ENCODE measurements around the gene ZSWIM1. TPM values are rescaled to one million over a fixed set of nuclear protein-coding genes. Genes with fewer than 3 reads are reported as not detected.

The ZSWIM1 gene
- 11.5 and 13.7 TPM in 2 replicates for total RNA-seq (2014; rRNA removed; shearing (Covaris generic))
- 12.5 and 14.3 TPM in 2 replicates for polyA plus RNA-seq (2015; cell fraction: cytosol; rRNA removed)
- 5.4 and 9.3 TPM in 2 replicates for polyA plus RNA-seq (2015; cell fraction: nucleus; rRNA removed)

- peak; percentile 100 for DNase-seq (ENCODE audit: low read depth, low spot score)
- in situ Hi-C loops (cut with HindIII; ENCODE audit: low pct_unique_long_range_greater_than_20kb, low sequenced_read_pairs), result no loop called here
Observed at GRCh38 chr20:45880988-45881788, at the start of gene ZSWIM1. Gene ZSWIM1 (plus strand): TSS chr20:45881227. CDS start chr20:45882593, 1,366 bp downstream.

GRCh38 chr20:45832619-45833018 is 48.4 kb upstream of the ZSWIM1 start:
- DNase-seq (ENCODE audit: low read depth, low spot score), result no peak
- in situ Hi-C loops (cut with HindIII; ENCODE audit: low pct_unique_long_range_greater_than_20kb, low sequenced_read_pairs), result no loop called here

- peak; percentile 77 for DNase-seq (ENCODE audit: low read depth, low spot score)
- in situ Hi-C loops (cut with HindIII; ENCODE audit: low pct_unique_long_range_greater_than_20kb, low sequenced_read_pairs), result no loop called here
Observed at GRCh38 chr20:45833030-45833882, 47.8 kb upstream of the ZSWIM1 start, which contains the start of gene SNX21. Gene SNX21 (plus strand): TSS chr20:45833799. CDS start chr20:45833920, 121 bp downstream.

- in situ Hi-C loops (cut with HindIII; ENCODE audit: low pct_unique_long_range_greater_than_20kb, low sequenced_read_pairs), result no loop called here
- peak; percentile 60 for DNase-seq (ENCODE audit: low read depth, low spot score)
Observed at GRCh38 chr20:45833883-45834796, 46.9 kb upstream of the ZSWIM1 start.

- in situ Hi-C loops (cut with HindIII; ENCODE audit: low pct_unique_long_range_greater_than_20kb, low sequenced_read_pairs), result no loop called here
- DNase-seq (ENCODE audit: low read depth, low spot score), result no peak
Observed at GRCh38 chr20:45834797-45835161, 46.2 kb upstream of the ZSWIM1 start.

GRCh38 chr20:45835329-45835765 is 45.7 kb upstream of the ZSWIM1 start:
- DNase-seq (ENCODE audit: low read depth, low spot score), result no peak
- in situ Hi-C loops (cut with HindIII; ENCODE audit: low pct_unique_long_range_greater_than_20kb, low sequenced_read_pairs), result no loop called here

GRCh38 chr20:45835825-45836224 is 45.2 kb upstream of the ZSWIM1 start:
- in situ Hi-C loops (cut with HindIII; ENCODE audit: low pct_unique_long_range_greater_than_20kb, low sequenced_read_pairs), result no loop called here
- no peak for DNase-seq (ENCODE audit: low read depth, low spot score)

GRCh38 chr20:45836841-45837240 is 44.2 kb upstream of the ZSWIM1 start:
- in situ Hi-C loops (cut with HindIII; ENCODE audit: low pct_unique_long_range_greater_than_20kb, low sequenced_read_pairs), result no loop called here
- no peak for DNase-seq (ENCODE audit: low read depth, low spot score)

GRCh38 chr20:45840700-45841198 is 40.3 kb upstream of the ZSWIM1 start:
- in situ Hi-C loops (cut with HindIII; ENCODE audit: low pct_unique_long_range_greater_than_20kb, low sequenced_read_pairs), result no loop called here
- DNase-seq (ENCODE audit: low read depth, low spot score), result no peak

GRCh38 chr20:45841407-45842129 is 39.5 kb upstream of the ZSWIM1 start:
- no peak for DNase-seq (ENCODE audit: low read depth, low spot score)
- in situ Hi-C loops (cut with HindIII; ENCODE audit: low pct_unique_long_range_greater_than_20kb, low sequenced_read_pairs), result no loop called here

- in situ Hi-C loops (cut with HindIII; ENCODE audit: low pct_unique_long_range_greater_than_20kb, low sequenced_read_pairs), result no loop called here
- no peak for DNase-seq (ENCODE audit: low read depth, low spot score)
Observed at GRCh38 chr20:45842169-45842812, 38.7 kb upstream of the ZSWIM1 start.

GRCh38 chr20:45843506-45843905 is 37.5 kb upstream of the ZSWIM1 start:
- in situ Hi-C loops (cut with HindIII; ENCODE audit: low pct_unique_long_range_greater_than_20kb, low sequenced_read_pairs), result no loop called here
- no peak for DNase-seq (ENCODE audit: low read depth, low spot score)

- DNase-seq (ENCODE audit: low read depth, low spot score), result no peak
- in situ Hi-C loops (cut with HindIII; ENCODE audit: low pct_unique_long_range_greater_than_20kb, low sequenced_read_pairs), result no loop called here
Observed at GRCh38 chr20:45845452-45845851, 35.6 kb upstream of the ZSWIM1 start.

GRCh38 chr20:45848421-45848820 is 32.6 kb upstream of the ZSWIM1 start:
- DNase-seq (ENCODE audit: low read depth, low spot score), result no peak
- in situ Hi-C loops (cut with HindIII; ENCODE audit: low pct_unique_long_range_greater_than_20kb, low sequenced_read_pairs), result no loop called here

- no peak for DNase-seq (ENCODE audit: low read depth, low spot score)
- in situ Hi-C loops (cut with HindIII; ENCODE audit: low pct_unique_long_range_greater_than_20kb, low sequenced_read_pairs), result no loop called here
Observed at GRCh38 chr20:45848969-45849582, 32.0 kb upstream of the ZSWIM1 start.

- no peak for DNase-seq (ENCODE audit: low read depth, low spot score)
- in situ Hi-C loops (cut with HindIII; ENCODE audit: low pct_unique_long_range_greater_than_20kb, low sequenced_read_pairs), result no loop called here
Observed at GRCh38 chr20:45850238-45850637, 30.8 kb upstream of the ZSWIM1 start.

All from SK-MEL-5 (cell line).